H1 (cell line): Measurements from ENCODE around the gene BICRAL. TPM values are rescaled to one million over a fixed set of nuclear protein-coding genes. Genes with fewer than 3 reads are reported as not detected.
A peak's percentile ranks its signal among the peaks of the same experiment; 100 is the strongest.

Experiments
- ASH2L ChIP-seq: fragments of 200-600, 300-600 bp; sonication (generic); IDR thresholded peaks from one replicate; pipeline ENCODE4 v1.7.1; 2017; ENCODE audit warnings: low read length
- ATF2 ChIP-seq: IDR thresholded peaks from 2 replicates; pipeline ENCODE4 v1.6.1; 2012; ENCODE audit warnings: low read length, inconsistent platforms
- BACH1 ChIP-seq: IDR thresholded peaks from 2 replicates; pipeline ENCODE4 v1.6.1; 2012; ENCODE audit warnings: low read length, improper control_type of control experiment
- CBX5 ChIP-seq: fragments of 300-800, 300-1000 bp; sonication (generic); IDR thresholded peaks from 2 replicates; pipeline ENCODE4 v1.7.1; 2016; ENCODE audit warnings: antibody characterized with exemption, low read length, low read depth
- CEBPB ChIP-seq: IDR thresholded peaks from 2 replicates; pipeline ENCODE4 v1.6.1; 2012; ENCODE audit warnings: low read depth, low read length
- CREB1 ChIP-seq: IDR thresholded peaks from 2 replicates; pipeline ENCODE4 v1.6.1; 2012; ENCODE audit warnings: inconsistent platforms
- CTCF ChIP-seq, 3 experiments: IDR thresholded peaks; 1 replicate in 2 of 3; 2 replicates in 1 of 3; pipeline versions ENCODE4 v1.5.1 to v1.6.1; 2011; ENCODE audit warnings: low read length in 3 of 3, mild to moderate bottlenecking in 3 of 3, inconsistent platforms in 2 of 3, low read depth in 1 of 3, moderate library complexity in 1 of 3; ENCODE audit not compliant: insufficient read depth in 1 of 3; ENCODE audit errors: control extremely low read depth in 1 of 3
- E2F6 ChIP-seq: IDR thresholded peaks from 2 replicates; pipeline ENCODE4 v1.6.1; 2012; ENCODE audit warnings: inconsistent platforms
- EGR1 ChIP-seq: IDR thresholded peaks from 2 replicates; pipeline ENCODE4 v1.6.1; 2011; ENCODE audit warnings: low read depth, low read length, borderline replicate concordance
- GABPA ChIP-seq: IDR thresholded peaks from 2 replicates; pipeline ENCODE4 v1.6.1; 2011; ENCODE audit warnings: mild to moderate bottlenecking, low read length, moderate library complexity, borderline replicate concordance; ENCODE audit not compliant: insufficient read depth
- GTF2F1 ChIP-seq: IDR thresholded peaks from 2 replicates; pipeline ENCODE4 v1.6.1; 2012; ENCODE audit warnings: low read depth, low read length, improper control_type of control experiment, borderline replicate concordance
- KDM5A ChIP-seq: fragments of 200-600 bp; IDR thresholded peaks from 2 replicates; pipeline ENCODE4 v1.7.1; 2012; ENCODE audit warnings: mild to moderate bottlenecking, low read length, inconsistent platforms, mixed read lengths
- MAX ChIP-seq: IDR thresholded peaks from 2 replicates; pipeline ENCODE4 v1.6.1; 2012; ENCODE audit warnings: inconsistent platforms
- NRF1 ChIP-seq: IDR thresholded peaks from 2 replicates; pipeline ENCODE4 v1.6.1; 2011; ENCODE audit warnings: mild to moderate bottlenecking, low read depth, low read length, improper control_type of control experiment
- SIN3A ChIP-seq, 2 experiments: IDR thresholded peaks in 1 of 2; conservative IDR thresholded peaks in 1 of 2; 2 replicates each; pipeline ENCODE4 v1.6.1; 2011 to 2012; ENCODE audit warnings: low read length in 2 of 2, improper control_type of control experiment in 1 of 2, low read depth in 1 of 2, mild to moderate bottlenecking in 1 of 2
- SRF ChIP-seq: IDR thresholded peaks from 2 replicates; pipeline ENCODE4 v1.6.1; 2011; ENCODE audit warnings: mild to moderate bottlenecking, low read depth, low read length, moderate library complexity
- TAF1 ChIP-seq: IDR thresholded peaks from 2 replicates; pipeline ENCODE4 v1.6.1; 2011; ENCODE audit warnings: mild to moderate bottlenecking, low read depth, low read length
- TAF7 ChIP-seq: optimal IDR thresholded peaks from 2 replicates; pipeline ENCODE3; 2011; ENCODE audit warnings: low read depth, mild to moderate bottlenecking, inconsistent platforms, low read length, moderate library complexity, borderline replicate concordance
- YY1 ChIP-seq: IDR thresholded peaks from 2 replicates; pipeline ENCODE4 v1.6.1; 2011; ENCODE audit warnings: low read depth, mild to moderate bottlenecking, low read length
- polyA plus RNA-seq, 7 experiments: library from polyadenylated mRNA; depleted of rRNA in 3 of 7; stranded (reverse) in 5 of 7; unstranded in 2 of 7; fragments of >200 nt in 5 of 7; fragments of 200-250 nt in 2 of 7; gene quantifications; 1 replicate in 5 of 7; 2 replicates in 1 of 7; 4 replicates in 1 of 7; pipeline versions ENCODE4 v1.2.1 to v1.2.3, GENCODE V29; 2011 to 2013; ENCODE audit warnings: missing spikeins in 2 of 7, mixed read lengths in 2 of 7
- total RNA-seq: library from RNA; stranded (reverse); fragmentation: NEBNext Ultra II Directional; extraction: Animal tissue kit (Norgen Biotek cat#: 25700); gene quantifications from 2 replicates; pipeline ENCODE4 v1.2.1, GENCODE V29; 2021

The BICRAL gene
- total and polyA plus RNA-seq, 2 of the 8 experiments (the other 6 are each of a cell fraction or from before 2014, with no cell fraction given), result 9.4 to 12.2 TPM

- peak; percentile 86; the same call in 1 of the 2 replicates for TF ChIP-seq ATF2
- TF ChIP-seq KDM5A, result peak; percentile 71; the same call in 1 of the 2 replicates
- no peak for TF ChIP-seq SRF
- TF ChIP-seq TAF1, result peak; percentile 99
- peak; percentile 62; the same call in 1 of the 2 replicates for TF ChIP-seq GABPA
- TF ChIP-seq SIN3A (conservative IDR thresholded peaks at IDR 0.05 in 1 of 2, IDR thresholded peaks at IDR 0.05 in 1 of 2; ENCODE audit: low read depth in 1 of 2, low read length in 2 of 2), result peak in 1 of 2 experiments; percentile 89; a peak in 2 of 4 replicates
- TF ChIP-seq GTF2F1, result peak; percentile 53; the same call in 1 of the 2 replicates
- no peak for TF ChIP-seq CTCF (IDR thresholded peaks at IDR 0.05; ENCODE audit: control extremely low read depth in 1 of 3, insufficient read depth in 1 of 3, low read depth in 1 of 3, low read length in 3 of 3)
- TF ChIP-seq BACH1, result peak; percentile 53
- peak; percentile 93 for TF ChIP-seq YY1
- no peak for TF ChIP-seq E2F6
- no peak for TF ChIP-seq CBX5
- TF ChIP-seq ASH2L, result peak; percentile 91
- peak; percentile 67 for TF ChIP-seq NRF1
- TF ChIP-seq CREB1, result peak; percentile 94
- TF ChIP-seq MAX, result peak; percentile 88
- TF ChIP-seq CEBPB, result no peak
- TF ChIP-seq TAF7, result peak; percentile 93
- TF ChIP-seq EGR1, result no peak
These were observed 97.8 kb downstream of the BICRAL start, which contains the start of gene RPL7L1 (continued) for GRCh38 chr6:42879372-42880239.
